ENCODE results near the gene ATP8A2.
"Not testable (repeated sequence)": the region's sequence is repeated elsewhere in the genome, so short reads cannot be mapped to it uniquely, and the experiment has no call there.

Gene ATP8A2

DNA sequence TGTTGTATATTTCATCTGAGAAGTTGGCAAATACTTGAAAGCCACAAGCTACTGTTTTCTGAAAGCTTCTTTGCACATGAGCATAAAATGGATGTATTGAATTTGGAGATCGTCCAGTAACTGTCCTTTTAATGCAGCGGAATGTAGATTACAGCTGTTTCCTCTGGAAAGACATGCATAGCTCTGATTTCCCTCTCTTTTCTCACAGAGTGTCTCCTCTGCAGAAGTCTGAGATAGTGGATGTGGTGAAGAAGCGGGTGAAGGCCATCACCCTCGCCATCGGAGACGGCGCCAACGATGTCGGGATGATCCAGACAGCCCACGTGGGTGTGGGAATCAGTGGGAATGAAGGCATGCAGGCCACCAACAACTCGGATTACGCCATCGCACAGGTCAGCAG lies 397.1 kb downstream of the ATP8A2 start:
- DNase-seq (no peak), ATAC-seq (no peak)
- Mint-ChIP-seq H3K27me3 (no peaks in the 10 kb centered on the region), H3K27ac (no peak overlapping the region), H3K9me3 (peaks cover 5 to 13% of the 10 kb centered on the region in 2 donors), H3K4me1 (peaks cover 14% of the 10 kb centered on the region), H3K4me3 (no peak overlapping the region)

GRCh38 chr13:25770601-25771000 lies 398.8 kb downstream of the ATP8A2 start:
- peaks cover 4 to 12% of the 10 kb centered on the region in 2 donors for H3K9me3 Mint-ChIP-seq
- no peak for DNase-seq
- no peak for ATAC-seq
- peak overlapping the region in 1 of 2 donors; percentile 71 for H3K27ac Mint-ChIP-seq
- H3K4me3 Mint-ChIP-seq, result no peak overlapping the region
- peaks cover 14% of the 10 kb centered on the region for H3K4me1 Mint-ChIP-seq
- no peaks in the 10 kb centered on the region for H3K27me3 Mint-ChIP-seq

DNA sequence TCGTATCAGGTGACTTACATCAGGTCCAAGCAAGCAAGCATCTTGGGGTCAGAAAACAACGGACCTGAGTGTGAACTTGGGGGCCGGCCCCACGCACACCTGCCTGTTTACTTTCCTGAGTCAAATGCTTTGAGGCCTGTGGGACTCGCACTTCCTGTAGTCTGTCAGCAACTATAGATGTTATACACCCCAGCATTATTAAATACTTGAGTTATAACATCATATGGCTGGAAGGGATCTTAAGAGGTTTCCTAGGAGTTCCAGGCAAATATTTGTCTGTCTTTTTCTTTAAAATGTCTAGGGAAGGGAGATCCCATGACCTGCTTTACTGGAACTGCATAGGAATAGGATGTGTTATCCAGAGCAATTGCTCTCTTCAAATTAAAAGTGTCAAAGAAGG lies 399.4 kb downstream of the ATP8A2 start:
- no peak overlapping the region for H3K27ac Mint-ChIP-seq
- peaks cover 14% of the 10 kb centered on the region for H3K4me1 Mint-ChIP-seq
- ATAC-seq, result no peak
- no peaks in the 10 kb centered on the region for H3K27me3 Mint-ChIP-seq
- H3K4me3 Mint-ChIP-seq, result no peak overlapping the region
- no peak for DNase-seq
- H3K9me3 Mint-ChIP-seq, result peaks cover 0 to 6% of the 10 kb centered on the region in 2 donors

DNA sequence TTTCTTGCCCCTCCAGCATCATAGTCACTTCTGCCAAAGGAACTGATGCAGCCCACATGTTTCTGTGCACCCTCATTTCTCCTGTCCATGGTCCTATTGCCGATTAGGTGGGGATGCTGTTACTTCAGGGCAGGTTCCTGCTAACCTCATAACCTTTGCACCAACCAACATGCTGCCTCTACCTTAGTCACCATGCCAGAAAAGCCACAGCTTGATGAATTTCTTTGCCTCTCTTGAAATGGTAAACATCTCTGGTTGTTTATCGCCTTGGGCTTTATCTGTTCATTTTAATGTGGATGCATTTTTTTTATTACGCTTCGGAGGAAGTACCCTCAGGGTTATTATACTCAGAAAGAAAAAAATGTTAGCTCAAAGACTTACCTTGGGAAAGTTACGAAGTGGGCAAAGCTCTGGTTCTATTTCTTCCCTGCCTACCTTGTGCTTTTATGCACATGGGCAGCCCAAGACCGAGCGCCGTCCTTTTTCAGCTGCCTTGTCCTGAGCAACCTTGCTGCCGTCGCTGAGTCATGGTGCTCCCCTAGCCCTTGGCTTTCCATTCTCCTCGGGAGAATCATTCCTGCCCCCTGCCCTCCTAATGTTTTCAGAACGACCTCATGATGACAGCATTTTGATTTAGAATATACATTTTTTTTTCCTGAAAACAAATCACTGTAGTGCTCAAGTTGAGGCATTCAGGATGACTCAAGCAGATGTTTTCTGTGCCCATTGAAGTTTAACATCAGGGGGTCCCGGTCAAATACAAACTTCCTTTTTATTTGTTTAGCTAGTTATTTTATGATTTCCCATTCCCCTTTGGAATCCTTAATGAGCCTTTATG lies 400.1 kb downstream of the ATP8A2 start:
- H3K4me3 Mint-ChIP-seq, result no peak overlapping the region
- DNase-seq, result no peak
- peak overlapping the region in 1 of 2 donors; percentile 13 for H3K27ac Mint-ChIP-seq
- no peaks in the 10 kb centered on the region for H3K9me3 Mint-ChIP-seq
- H3K27me3 Mint-ChIP-seq, result no peaks in the 10 kb centered on the region
- ATAC-seq, result no peak
- peaks cover 14% of the 10 kb centered on the region for H3K4me1 Mint-ChIP-seq

DNA sequence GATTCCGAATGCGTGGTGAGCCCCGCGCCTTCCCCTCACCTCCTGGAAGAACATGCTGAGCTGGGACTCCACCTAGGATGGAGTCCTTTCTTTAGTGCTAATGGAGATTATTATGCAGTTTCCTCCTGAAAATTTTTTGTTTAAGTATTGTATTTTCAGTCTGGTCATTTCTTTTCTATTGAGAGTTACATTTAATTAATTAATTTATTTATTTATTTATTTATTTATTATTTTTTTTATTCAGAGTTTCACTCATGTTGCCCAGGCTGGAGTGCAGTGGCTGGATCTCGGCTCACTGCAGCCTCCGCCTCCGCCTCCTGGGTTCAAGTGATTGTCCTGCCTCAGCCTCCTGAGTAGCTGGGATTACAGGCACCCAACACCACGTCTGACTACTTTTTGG lies 400.8 kb downstream of the ATP8A2 start:
- H3K27ac Mint-ChIP-seq, DNase-seq, ATAC-seq, H3K9me3 Mint-ChIP-seq, H3K4me3 Mint-ChIP-seq, H3K27me3 Mint-ChIP-seq: not testable (repeated sequence)
- H3K4me1 Mint-ChIP-seq, result peaks cover 14% of the 10 kb centered on the region

GRCh38 chr13:25774056-25774455 lies 402.3 kb downstream of the ATP8A2 start:
- not testable (repeated sequence) for DNase-seq, ATAC-seq, H3K27me3 Mint-ChIP-seq, H3K27ac Mint-ChIP-seq, H3K4me3 Mint-ChIP-seq, H3K9me3 Mint-ChIP-seq
- peaks cover 14% of the 10 kb centered on the region for H3K4me1 Mint-ChIP-seq

- ATAC-seq (no peak), DNase-seq (no peak)
- peak overlapping the region in 1 of 2 donors; percentile 35 for H3K27ac Mint-ChIP-seq
- peaks cover 5% of the 10 kb centered on the region for H3K27me3 Mint-ChIP-seq
- H3K4me3 Mint-ChIP-seq, result no peak overlapping the region
- peaks cover 14% of the 10 kb centered on the region for H3K4me1 Mint-ChIP-seq
- no peaks in the 10 kb centered on the region for H3K9me3 Mint-ChIP-seq
Observed at GRCh38 chr13:25775275-25775674, 403.5 kb downstream of the ATP8A2 start.

GRCh38 chr13:25775986-25776385 lies 404.2 kb downstream of the ATP8A2 start:
- no peaks in the 10 kb centered on the region for H3K9me3 Mint-ChIP-seq
- DNase-seq, result no peak
- no peak overlapping the region for H3K4me3 Mint-ChIP-seq
- no peak overlapping the region for H3K27ac Mint-ChIP-seq
- peaks cover 5% of the 10 kb centered on the region for H3K27me3 Mint-ChIP-seq
- ATAC-seq, result no peak
- peaks cover 9% of the 10 kb centered on the region for H3K4me1 Mint-ChIP-seq

GRCh38 chr13:25776722-25777121 lies 404.9 kb downstream of the ATP8A2 start:
- H3K27me3 Mint-ChIP-seq, result peaks cover 5% of the 10 kb centered on the region
- peaks cover 1% of the 10 kb centered on the region for H3K4me1 Mint-ChIP-seq
- ATAC-seq (no peak), DNase-seq (no peak)
- no peaks in the 10 kb centered on the region for H3K9me3 Mint-ChIP-seq
- H3K4me3 Mint-ChIP-seq, result no peak overlapping the region
- no peak overlapping the region for H3K27ac Mint-ChIP-seq

DNA sequence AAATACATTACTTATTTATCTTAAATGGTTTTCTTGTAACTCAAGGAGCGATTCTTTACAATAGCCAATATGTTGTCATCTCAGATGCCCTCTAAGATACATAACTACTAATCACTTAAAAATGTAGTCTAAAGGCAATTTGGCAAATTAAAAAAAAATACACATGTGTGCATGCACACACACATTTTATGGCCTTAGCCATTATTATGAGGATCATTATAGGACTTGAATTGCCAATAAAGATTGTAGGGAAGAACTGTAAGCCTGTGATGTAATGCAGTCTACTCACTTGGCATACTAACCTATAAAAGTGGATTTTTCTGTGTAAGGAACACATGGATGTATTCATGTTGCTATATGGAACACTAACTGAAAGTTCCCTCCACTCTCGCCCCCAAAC lies 405.7 kb downstream of the ATP8A2 start:
- ATAC-seq (no peak), DNase-seq (no peak)
- no peak overlapping the region for H3K27ac Mint-ChIP-seq
- H3K4me1 Mint-ChIP-seq, result no peaks in the 10 kb centered on the region
- H3K9me3 Mint-ChIP-seq, result no peaks in the 10 kb centered on the region
- no peak overlapping the region for H3K4me3 Mint-ChIP-seq
- H3K27me3 Mint-ChIP-seq, result peaks cover 5% of the 10 kb centered on the region

GRCh38 chr13:25778365-25778764 lies 406.6 kb downstream of the ATP8A2 start:
- H3K27me3 Mint-ChIP-seq, result peaks cover 5% of the 10 kb centered on the region
- H3K27ac Mint-ChIP-seq, result peak overlapping the region in 1 of 2 donors; percentile 27
- ATAC-seq, result no peak
- no peaks in the 10 kb centered on the region for H3K9me3 Mint-ChIP-seq
- no peaks in the 10 kb centered on the region for H3K4me1 Mint-ChIP-seq
- no peak for DNase-seq
- no peak overlapping the region for H3K4me3 Mint-ChIP-seq

DNA sequence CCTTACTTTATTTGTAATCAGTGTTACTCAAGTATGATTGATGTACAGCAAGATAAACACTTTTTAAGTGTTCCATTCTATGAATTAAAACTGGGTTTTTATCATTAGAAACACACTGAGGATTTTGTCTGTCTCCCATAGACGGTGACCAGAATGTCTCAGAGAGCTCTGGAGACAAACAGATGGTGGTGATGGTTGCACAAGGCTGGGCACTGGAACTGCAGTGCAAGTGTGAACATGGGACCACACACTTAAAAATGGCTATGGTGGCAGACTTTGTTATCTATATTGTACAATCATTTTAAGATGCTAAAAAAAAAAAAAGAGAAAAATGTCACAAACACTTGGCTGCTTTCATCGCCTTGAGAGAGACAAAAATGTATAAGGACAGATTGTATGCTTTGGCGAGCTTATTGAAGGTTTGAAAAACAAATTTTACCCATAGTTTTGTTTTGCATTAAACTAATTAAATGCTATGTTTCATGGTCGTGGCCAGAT lies 407.1 kb downstream of the ATP8A2 start:
- no peaks in the 10 kb centered on the region for H3K4me1 Mint-ChIP-seq
- ATAC-seq, result no peak
- H3K27ac Mint-ChIP-seq, result peak overlapping the region in 1 of 2 donors; percentile 27
- no peak overlapping the region for H3K4me3 Mint-ChIP-seq
- DNase-seq, result no peak
- H3K9me3 Mint-ChIP-seq, result no peaks in the 10 kb centered on the region
- peaks cover 5% of the 10 kb centered on the region for H3K27me3 Mint-ChIP-seq

- DNase-seq (no peak), ATAC-seq (no peak)
- Mint-ChIP-seq H3K4me3 (no peak overlapping the region), H3K27ac (no peak overlapping the region), H3K27me3 (peaks cover 5% of the 10 kb centered on the region), H3K4me1 (no peaks in the 10 kb centered on the region), H3K9me3 (no peaks in the 10 kb centered on the region)
Observed at GRCh38 chr13:25783076-25783475, 411.3 kb downstream of the ATP8A2 start.

DNA sequence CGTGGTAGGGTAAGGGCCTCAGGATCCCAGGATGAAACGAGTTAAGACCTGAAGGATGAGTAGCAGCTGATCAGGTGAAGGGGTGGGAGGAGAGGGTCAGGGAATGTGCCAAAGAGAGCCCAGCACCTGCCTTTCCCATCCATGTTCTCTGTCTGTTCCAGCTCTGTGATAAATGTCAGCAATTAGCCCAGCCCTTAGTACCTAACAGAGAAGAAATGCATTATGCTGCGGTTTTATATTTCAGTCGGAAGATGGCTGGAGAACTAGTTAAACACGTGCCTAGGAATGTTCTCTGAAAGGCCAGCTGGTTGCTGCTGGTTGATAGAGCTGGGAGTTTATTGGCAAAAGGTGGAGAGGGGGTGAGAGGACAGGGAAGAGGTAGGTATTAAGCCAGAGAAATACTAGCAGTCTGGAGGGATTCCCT lies 411.8 kb downstream of the ATP8A2 start:
- ATAC-seq (no peak), DNase-seq (no peak)
- no peaks in the 10 kb centered on the region for H3K4me1 Mint-ChIP-seq
- H3K27me3 Mint-ChIP-seq, result peaks cover 2% of the 10 kb centered on the region
- no peaks in the 10 kb centered on the region for H3K9me3 Mint-ChIP-seq
- no peak overlapping the region for H3K4me3 Mint-ChIP-seq
- no peak overlapping the region for H3K27ac Mint-ChIP-seq

- Mint-ChIP-seq H3K4me1 (no peaks in the 10 kb centered on the region), H3K27me3 (no peaks in the 10 kb centered on the region), H3K4me3 (no peak overlapping the region), H3K9me3 (no peaks in the 10 kb centered on the region), H3K27ac (no peak overlapping the region)
- DNase-seq (no peak), ATAC-seq (no peak)
Observed at GRCh38 chr13:25784119-25784518, 412.3 kb downstream of the ATP8A2 start.

DNA sequence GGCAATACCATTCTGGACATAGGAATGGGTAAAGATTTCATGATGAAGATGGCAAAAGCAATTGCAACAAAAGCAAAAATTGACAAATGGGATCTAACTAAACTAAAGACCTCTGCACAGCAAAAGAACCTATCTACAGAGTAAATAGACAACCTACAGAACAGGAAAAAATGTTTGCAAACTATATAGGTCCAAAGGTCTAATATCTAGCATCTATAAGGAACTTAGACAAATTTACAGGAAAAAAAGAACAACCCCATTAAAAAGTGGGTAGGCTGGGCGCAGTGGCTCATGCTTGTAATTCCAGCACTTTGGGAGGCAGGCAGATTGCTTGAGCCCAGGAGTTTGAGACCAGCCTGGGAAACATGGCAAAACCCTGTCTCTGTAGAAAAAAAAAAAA lies 418.4 kb downstream of the ATP8A2 start:
- H3K27ac Mint-ChIP-seq, H3K27me3 Mint-ChIP-seq, ATAC-seq, H3K9me3 Mint-ChIP-seq, H3K4me1 Mint-ChIP-seq, H3K4me3 Mint-ChIP-seq, DNase-seq: not testable (repeated sequence)
